Right atrium auricular region (tissue), 2 donors: ENCODE measurements around the gene APOL1. TPM values are rescaled to one million over a fixed set of nuclear protein-coding genes. Genes with fewer than 3 reads are reported as not detected.

Experiments
- DNase-seq: peaks from one replicate; pipeline ENCODE4 v3.0.0-alpha.2; 2019; ENCODE audit warnings: low spot score
- H3K27ac ChIP-seq, 2 donors: fragments of 200-600 bp; sonication (generic); 1 replicate in 1 of 2; 2 replicates in 1 of 2; pipeline ENCODE4 v1.5.1; 2016 to 2019
- H3K27me3 ChIP-seq, 2 donors: fragments of 200-600 bp; sonication (generic); one replicate each; pipeline versions ENCODE4 v1.5.1 to v1.6.0; 2017 to 2019
- H3K36me3 ChIP-seq: fragments of 200-600 bp; sonication (generic); one replicate; pipeline ENCODE4 v1.5.1; 2016
- H3K4me1 ChIP-seq, 2 donors: fragments of 200-600 bp; sonication (generic); one replicate each; pipeline versions ENCODE4 v1.5.1 to v1.6.0; 2017 to 2019
- H3K4me3 ChIP-seq, 2 donors: fragments of 200-600 bp; sonication (generic); 1 replicate in 1 of 2; 2 replicates in 1 of 2; pipeline ENCODE4 v1.5.1; 2017 to 2019; ENCODE audit warnings: mild to moderate bottlenecking in 1 of 2, moderate library complexity in 1 of 2
- H3K9me3 ChIP-seq, 2 donors: fragments of 200-600 bp; sonication (generic); one replicate each; pipeline ENCODE4 v1.5.1; 2019
- CTCF ChIP-seq, 2 donors: fragments of 200-600 bp; sonication (generic); IDR thresholded peaks; one replicate each; pipeline ENCODE4 v1.5.1; 2019; ENCODE audit warnings: antibody characterized with exemption in 2 of 2
- total RNA-seq, 2 donors: library from RNA; depleted of rRNA; stranded (reverse); fragments of >200 nt; gene quantifications; one replicate each; pipeline ENCODE4 v1.1.0, GENCODE V29; 2016

Gene APOL1
- total RNA-seq, 2 donors from 2014 or later = 10.7 to 18.1 TPM

GRCh38 chr22:36295247-36295646, 42.3 kb downstream of the APOL1 start:
- Histone ChIP-seq H3K9me3 (no peaks in the 10 kb centered on the region), H3K36me3 (peaks cover 91% of the 10 kb centered on the region), H3K27ac (no peak overlapping the region), H3K4me3 (no peak overlapping the region), H3K27me3 (no peaks in the 10 kb centered on the region), H3K4me1 (no peaks in the 10 kb centered on the region)
- no peak for DNase-seq
- TF ChIP-seq CTCF (IDR thresholded peaks at IDR 0.05) = no peak

GRCh38 chr22:36296690-36297089, 43.8 kb downstream of the APOL1 start:
- Histone ChIP-seq H3K9me3 (no peaks in the 10 kb centered on the region), H3K27me3 (no peaks in the 10 kb centered on the region), H3K27ac (no peak overlapping the region), H3K36me3 (peaks cover 100% of the 10 kb centered on the region), H3K4me1 (no peaks in the 10 kb centered on the region), H3K4me3 (no peak overlapping the region)
- no peak for TF ChIP-seq CTCF (IDR thresholded peaks at IDR 0.05)
- no peak for DNase-seq

- H3K9me3 ChIP-seq = no peaks in the 10 kb centered on the region
- H3K27me3 ChIP-seq = no peaks in the 10 kb centered on the region
- TF ChIP-seq CTCF (IDR thresholded peaks at IDR 0.05) = no peak
- H3K4me1 ChIP-seq = no peaks in the 10 kb centered on the region
- no peak for DNase-seq
- peaks cover 100% of the 10 kb centered on the region for H3K36me3 ChIP-seq
- H3K4me3 ChIP-seq = no peak overlapping the region
- no peak overlapping the region for H3K27ac ChIP-seq
Observed at GRCh38 chr22:36297568-36297967, 44.6 kb downstream of the APOL1 start.

GRCh38 chr22:36298118-36298517, 45.2 kb downstream of the APOL1 start:
- Histone ChIP-seq H3K9me3 (no peaks in the 10 kb centered on the region), H3K27me3 (no peaks in the 10 kb centered on the region), H3K4me1 (no peaks in the 10 kb centered on the region), H3K4me3 (no peak overlapping the region), H3K36me3 (peaks cover 100% of the 10 kb centered on the region), H3K27ac (no peak overlapping the region)
- no peak for TF ChIP-seq CTCF (IDR thresholded peaks at IDR 0.05)
- no peak for DNase-seq

- no peak overlapping the region for H3K27ac ChIP-seq
- H3K9me3 ChIP-seq = no peaks in the 10 kb centered on the region
- TF ChIP-seq CTCF (IDR thresholded peaks at IDR 0.05) = no peak
- H3K36me3 ChIP-seq = peaks cover 100% of the 10 kb centered on the region
- no peak overlapping the region for H3K4me3 ChIP-seq
- DNase-seq = no peak
- H3K4me1 ChIP-seq = no peaks in the 10 kb centered on the region
- H3K27me3 ChIP-seq = no peaks in the 10 kb centered on the region
Observed at GRCh38 chr22:36298601-36299000, 45.7 kb downstream of the APOL1 start.

- Histone ChIP-seq H3K4me1 (no peaks in the 10 kb centered on the region), H3K27ac (no peak overlapping the region), H3K9me3 (no peaks in the 10 kb centered on the region), H3K4me3 (no peak overlapping the region), H3K27me3 (no peaks in the 10 kb centered on the region), H3K36me3 (peaks cover 100% of the 10 kb centered on the region)
- no peak for TF ChIP-seq CTCF (IDR thresholded peaks at IDR 0.05)
- DNase-seq = no peak
Observed at GRCh38 chr22:36299295-36299694, 46.4 kb downstream of the APOL1 start.
